Neutrophil (primary cell): ENCODE measurements around the gene PCDHB7.
"Not testable (repeated sequence)": the region's sequence is repeated elsewhere in the genome, so short reads cannot be mapped to it uniquely, and the experiment has no call there.

ENCODE experiments used
- H3K27ac ChIP-seq: fragments of 200-600 bp; sonication (generic); 2 replicates; pipeline ENCODE4 v1.5.1; 2016; ENCODE audit warnings: mild to moderate bottlenecking, moderate library complexity
- H3K27me3 ChIP-seq: fragments of 200-600 bp; sonication (generic); 2 replicates; pipeline ENCODE4 v1.6.0; 2016; ENCODE audit warnings: mild to moderate bottlenecking
- H3K36me3 ChIP-seq: fragments of 200-600 bp; sonication (generic); 2 replicates; pipeline ENCODE4 v1.5.1; 2017
- H3K4me1 ChIP-seq, 2 experiments: fragments of 200-600 bp in 1 of 2; sonication (generic) in 1 of 2; 1 replicate in 1 of 2; 2 replicates in 1 of 2; pipeline versions ENCODE4 v1.5.1 to v1.6.1; 2013 to 2016; ENCODE audit warnings: low read depth in 1 of 2, low read length in 1 of 2, mild to moderate bottlenecking in 1 of 2, moderate library complexity in 1 of 2; ENCODE audit not compliant: control insufficient read depth in 1 of 2, insufficient read depth in 1 of 2
- H3K4me3 ChIP-seq, 2 experiments: fragments of 200-600 bp in 1 of 2; sonication (generic) in 1 of 2; 1 replicate in 1 of 2; 2 replicates in 1 of 2; pipeline ENCODE4 v1.5.1; 2013 to 2016; ENCODE audit warnings: low read depth in 1 of 2, low read length in 1 of 2, mild to moderate bottlenecking in 1 of 2, moderate library complexity in 1 of 2
- H3K9me3 ChIP-seq: fragments of 200-600 bp; sonication (generic); 2 replicates; pipeline ENCODE4 v1.5.1; 2016
- CTCF ChIP-seq: fragments of 200-600 bp; sonication (generic); IDR thresholded peaks from 2 replicates; pipeline ENCODE4 v1.5.1; 2016; ENCODE audit warnings: antibody characterized with exemption

The PCDHB7 gene

GRCh38 chr5:141149812-141150211, 22.6 kb upstream of the PCDHB7 start, which contains the start of gene PCDHB6:
Gene PCDHB6, plus strand, starts transcription at chr5:141150057. Its CDS starts 201 bp downstream, at chr5:141150258.
- no peak within 1 kb of the TSS for H3K27ac ChIP-seq
- H3K4me3 ChIP-seq, result no peak within 1 kb of the TSS
- no peaks in the 10 kb centered on the region for H3K4me1 ChIP-seq
- no peak for TF ChIP-seq CTCF
- H3K36me3 ChIP-seq, result no peaks in the 10 kb centered on the region
- H3K9me3 ChIP-seq, result no peaks in the 10 kb centered on the region
- H3K27me3 ChIP-seq, result peaks cover 22% of the 10 kb centered on the region

- H3K9me3 ChIP-seq, result no peaks in the 10 kb centered on the region
- no peaks in the 10 kb centered on the region for H3K4me1 ChIP-seq
- H3K4me3 ChIP-seq, result no peak overlapping the region
- no peak overlapping the region for H3K27ac ChIP-seq
- peaks cover 22% of the 10 kb centered on the region for H3K27me3 ChIP-seq
- no peak for TF ChIP-seq CTCF
- H3K36me3 ChIP-seq, result no peaks in the 10 kb centered on the region
Observed at GRCh38 chr5:141150224-141150992, 22.0 kb upstream of the PCDHB7 start.

GRCh38 chr5:141150993-141151325, 21.5 kb upstream of the PCDHB7 start:
- H3K4me1 ChIP-seq, result no peaks in the 10 kb centered on the region
- no peak overlapping the region for H3K4me3 ChIP-seq
- TF ChIP-seq CTCF, result no peak
- H3K36me3 ChIP-seq, result no peaks in the 10 kb centered on the region
- H3K27ac ChIP-seq, result no peak overlapping the region
- H3K9me3 ChIP-seq, result no peaks in the 10 kb centered on the region
- H3K27me3 ChIP-seq, result peaks cover 24% of the 10 kb centered on the region

GRCh38 chr5:141151632-141152031, 20.8 kb upstream of the PCDHB7 start:
- not testable (repeated sequence) for H3K4me1 ChIP-seq, H3K4me3 ChIP-seq, H3K9me3 ChIP-seq, H3K27ac ChIP-seq, H3K36me3 ChIP-seq
- H3K27me3 ChIP-seq, result peaks cover 31% of the 10 kb centered on the region

GRCh38 chr5:141152096-141152495, 20.3 kb upstream of the PCDHB7 start:
- not testable (repeated sequence) for H3K36me3 ChIP-seq, H3K4me3 ChIP-seq, H3K27ac ChIP-seq, H3K9me3 ChIP-seq, H3K4me1 ChIP-seq
- H3K27me3 ChIP-seq, result peaks cover 35% of the 10 kb centered on the region

- TF ChIP-seq CTCF, result no peak
- H3K27me3 ChIP-seq, result peaks cover 25% of the 10 kb centered on the region
Observed at GRCh38 chr5:141155540-141156374, 16.7 kb upstream of the PCDHB7 start.

GRCh38 chr5:141157356-141157755, 15.1 kb upstream of the PCDHB7 start:
- not testable (repeated sequence) for H3K9me3 ChIP-seq

More at GRCh38 chr5:141155540-141156374, 16.7 kb upstream of the PCDHB7 start:
- H3K4me1 ChIP-seq, result no peaks in the 10 kb centered on the region
- H3K4me3 ChIP-seq, result no peak overlapping the region
- no peaks in the 10 kb centered on the region for H3K36me3 ChIP-seq
- no peaks in the 10 kb centered on the region for H3K9me3 ChIP-seq
- H3K27ac ChIP-seq, result no peak overlapping the region

GRCh38 chr5:141157901-141158300, 14.5 kb upstream of the PCDHB7 start:
- not testable (repeated sequence) for H3K36me3 ChIP-seq, H3K4me1 ChIP-seq, H3K4me3 ChIP-seq, H3K27ac ChIP-seq, H3K9me3 ChIP-seq
- peaks cover 12% of the 10 kb centered on the region for H3K27me3 ChIP-seq

More at GRCh38 chr5:141157356-141157755, 15.1 kb upstream of the PCDHB7 start:
- H3K4me1 ChIP-seq, H3K27ac ChIP-seq, H3K4me3 ChIP-seq, H3K36me3 ChIP-seq: not testable (repeated sequence)
- H3K27me3 ChIP-seq, result peaks cover 13% of the 10 kb centered on the region

GRCh38 chr5:141174291-141175104, 2.1 kb downstream of the PCDHB7 start:
- H3K27ac ChIP-seq, H3K4me1 ChIP-seq, H3K36me3 ChIP-seq, H3K4me3 ChIP-seq: not testable (repeated sequence)
- H3K27me3 ChIP-seq, result peaks cover 48% of the 10 kb centered on the region
- H3K9me3 ChIP-seq, result peaks cover 32% of the 10 kb centered on the region
